H9 (cell line): ENCODE measurements around the gene DEPDC5. TPM values are rescaled to one million over a fixed set of nuclear protein-coding genes. Genes with fewer than 3 reads are reported as not detected.

Experiments used
- DNase-seq: peaks from one replicate; pipeline ENCODE4 v3.0.0-alpha.2; 2017
- H2AFZ ChIP-seq: one replicate; pipeline ENCODE4 v1.6.1; 2013; ENCODE audit warnings: mild to moderate bottlenecking, low read length, control low read depth, moderate library complexity
- H2AK5ac ChIP-seq: 2 replicates; pipeline ENCODE4 v1.6.1; 2013; ENCODE audit warnings: low read length, control low read depth, mixed read lengths; ENCODE audit not compliant: insufficient read length
- H2BK120ac ChIP-seq: one replicate; pipeline ENCODE4 v1.6.1; 2013; ENCODE audit warnings: low read depth, mild to moderate bottlenecking, low read length, control low read depth, inconsistent platforms; ENCODE audit not compliant: poor library complexity, severe bottlenecking
- H2BK12ac ChIP-seq: 2 replicates; pipeline ENCODE4 v1.6.1; 2013; ENCODE audit warnings: low read length, control low read depth, mixed read lengths, low read depth; ENCODE audit not compliant: insufficient read length
- H2BK15ac ChIP-seq: 2 replicates; pipeline ENCODE4 v1.6.1; 2013; ENCODE audit warnings: low read depth, low read length, control low read depth
- H2BK20ac ChIP-seq: one replicate; pipeline ENCODE4 v1.6.1; 2013; ENCODE audit warnings: low read depth, mild to moderate bottlenecking, low read length, control low read depth, inconsistent platforms; ENCODE audit not compliant: poor library complexity, severe bottlenecking
- H2BK5ac ChIP-seq: 2 replicates; pipeline ENCODE4 v1.6.1; 2013; ENCODE audit warnings: low read length, control low read depth, mixed read lengths; ENCODE audit not compliant: insufficient read length
- H3K14ac ChIP-seq: 2 replicates; pipeline ENCODE4 v1.6.1; 2013; ENCODE audit warnings: low read length, control low read depth; ENCODE audit not compliant: insufficient read depth
- H3K18ac ChIP-seq: 2 replicates; pipeline ENCODE4 v1.6.1; 2013; ENCODE audit warnings: low read depth, mild to moderate bottlenecking, mixed read lengths, low read length, control low read depth; ENCODE audit not compliant: insufficient read length
- H3K23ac ChIP-seq: 2 replicates; pipeline ENCODE4 v1.6.1; 2013; ENCODE audit warnings: low read length, control low read depth, mixed read lengths, low read depth; ENCODE audit not compliant: insufficient read length
- H3K23me2 ChIP-seq: 2 replicates; pipeline ENCODE4 v1.6.1; 2013; ENCODE audit warnings: low read depth, mild to moderate bottlenecking, mixed read lengths, low read length, control low read depth; ENCODE audit not compliant: insufficient read length, poor library complexity, severe bottlenecking
- H3K27ac ChIP-seq: 2 replicates; pipeline ENCODE4 v1.5.1; 2013; ENCODE audit warnings: low read length, control low read depth, mixed read lengths, low read depth; ENCODE audit not compliant: insufficient read length
- H3K27me3 ChIP-seq: 2 replicates; pipeline ENCODE4 v1.6.1; 2013; ENCODE audit warnings: low read length, control low read depth, inconsistent platforms; ENCODE audit not compliant: insufficient read depth
- H3K4ac ChIP-seq: 2 replicates; pipeline ENCODE4 v1.6.1; 2013; ENCODE audit warnings: low read depth, mild to moderate bottlenecking, control low read depth, inconsistent platforms, low read length, moderate library complexity
- H3K4me1 ChIP-seq: 2 replicates; pipeline ENCODE4 v1.6.1; 2013; ENCODE audit warnings: low read length, control low read depth, inconsistent platforms; ENCODE audit not compliant: insufficient read depth
- H3K4me2 ChIP-seq: 2 replicates; pipeline ENCODE4 v1.6.1; 2013; ENCODE audit warnings: low read length, control low read depth, mixed read lengths; ENCODE audit not compliant: insufficient read length, insufficient read depth
- H3K56ac ChIP-seq: 2 replicates; pipeline ENCODE4 v1.6.1; 2013; ENCODE audit warnings: low read depth, mild to moderate bottlenecking, mixed read lengths, low read length, control low read depth; ENCODE audit not compliant: insufficient read length
- H3K79me1 ChIP-seq: 2 replicates; pipeline ENCODE4 v1.6.1; 2013; ENCODE audit warnings: low read depth, mild to moderate bottlenecking, moderate library complexity, low read length, control low read depth, inconsistent platforms; ENCODE audit not compliant: insufficient read depth, poor library complexity, severe bottlenecking
- H3K79me2 ChIP-seq: 2 replicates; pipeline ENCODE4 v1.6.1; 2013; ENCODE audit warnings: low read length, control low read depth, inconsistent platforms; ENCODE audit not compliant: insufficient read depth
- H3K9ac ChIP-seq: 2 replicates; pipeline ENCODE4 v1.6.1; 2013; ENCODE audit warnings: low read length, control low read depth, mixed read lengths; ENCODE audit not compliant: insufficient read length; ENCODE audit errors: extremely low read depth
- H3K9me3 ChIP-seq: one replicate; pipeline ENCODE4 v1.6.1; 2013; ENCODE audit warnings: low read depth, low read length, inconsistent platforms; ENCODE audit not compliant: control insufficient read depth
- H3T11ph ChIP-seq: one replicate; pipeline ENCODE4 v1.6.1; 2013; ENCODE audit warnings: mild to moderate bottlenecking, low read length, control low read depth, inconsistent platforms
- H4K20me1 ChIP-seq: one replicate; pipeline ENCODE4 v1.6.1; 2013; ENCODE audit not compliant: control insufficient read depth, insufficient read length, insufficient read depth
- H4K5ac ChIP-seq: 2 replicates; pipeline ENCODE4 v1.6.1; 2013; ENCODE audit warnings: low read depth, mild to moderate bottlenecking, mixed read lengths, low read length, control low read depth; ENCODE audit not compliant: insufficient read length
- H4K8ac ChIP-seq: replicated peaks from 2 replicates; pipeline ENCODE4 v1.6.1; 2013; ENCODE audit warnings: low read length, control low read depth, mixed read lengths, low read depth; ENCODE audit not compliant: insufficient read length
- H4K91ac ChIP-seq: 2 replicates; pipeline ENCODE4 v1.6.1; 2013; ENCODE audit warnings: low read depth, mild to moderate bottlenecking, moderate library complexity, mixed read lengths, low read length, control low read depth; ENCODE audit not compliant: insufficient read length
- H3K27ac Mint-ChIP-seq, 3 experiments: 2 replicates in 2 of 3; 3 replicates in 1 of 3; pipeline ENCODE4 v1.8.0; 2020 to 2021; ENCODE audit warnings: mixed read lengths in 3 of 3, mild to moderate bottlenecking in 1 of 3, moderate library complexity in 1 of 3
- H3K27me3 Mint-ChIP-seq: 2 replicates; pipeline ENCODE4 v1.8.0; 2021; ENCODE audit warnings: low read depth, mild to moderate bottlenecking, moderate library complexity, mixed read lengths
- H3K36me3 Mint-ChIP-seq, 3 experiments: 2 replicates in 2 of 3; 3 replicates in 1 of 3; pipeline ENCODE4 v1.8.0; 2020 to 2021; ENCODE audit warnings: low read depth in 3 of 3, mixed read lengths in 3 of 3; ENCODE audit not compliant: insufficient read depth in 1 of 3
- H3K4me1 Mint-ChIP-seq, 2 experiments: 2 replicates each; pipeline ENCODE4 v1.8.0; 2020; ENCODE audit warnings: mixed read lengths in 2 of 2
- H3K4me3 Mint-ChIP-seq, 2 experiments: 2 replicates in 1 of 2; 3 replicates in 1 of 2; pipeline ENCODE4 v1.8.0; 2020 to 2021; ENCODE audit warnings: mild to moderate bottlenecking in 2 of 2, mixed read lengths in 2 of 2, moderate library complexity in 1 of 2
- H3K9me3 Mint-ChIP-seq, 2 experiments: 2 replicates in 1 of 2; 3 replicates in 1 of 2; pipeline ENCODE4 v1.8.0; 2020; ENCODE audit warnings: mild to moderate bottlenecking in 2 of 2, mixed read lengths in 2 of 2, moderate library complexity in 1 of 2
- CTCF ChIP-seq: fragments of 200-600 bp; sonication (generic); conservative IDR thresholded peaks from 3 replicates; pipeline ENCODE4 v1.8.0; 2021; ENCODE audit warnings: antibody characterized with exemption, mild to moderate bottlenecking
- WGBS: extraction: QIAGEN DNeasy Blood & Tissue Kit; methylation state at CpG from one replicate; pipeline ENCODE4 v1.1.7; 2013; ENCODE audit warnings: missing lambda C conversion rate, low lambda C conversion rate, mixed read lengths; ENCODE audit not compliant: insufficient read length; ENCODE audit errors: extremely low coverage; 5-methylcytosine and 5-hydroxymethylcytosine counted together
- total RNA-seq: library from RNA; stranded (reverse); gene quantifications from 2 replicates; pipeline ENCODE4 v1.2.1, GENCODE V29; 2021

The DEPDC5 gene
- total RNA-seq, 1 experiment from 2014 or later = 29.2 TPM

GRCh38 chr22:31747441-31747840 is 6.4 kb upstream of the DEPDC5 start:
- no peak overlapping the region for H3K27ac ChIP-seq
- no peaks in the 10 kb centered on the region for H3K9me3 ChIP-seq
- H3K79me1 ChIP-seq = peaks cover 3% of the 10 kb centered on the region
- Mint-ChIP-seq H3K4me1 (peaks cover 40 to 50% of the 10 kb centered on the region in 2 experiments), H3K27ac (peak overlapping the region; percentile 78 to 94 (median 92)), H3K9me3 (no peaks in the 10 kb centered on the region; a peak in 1 of 5 replicates), H3K36me3 (peaks cover 14 to 39% (median 35%) of the 10 kb centered on the region in 3 experiments), H3K4me3 (peak overlapping the region; percentile 90 to 95), H3K27me3 (no peaks in the 10 kb centered on the region)
- H4K91ac ChIP-seq = no peak overlapping the region
- H4K5ac ChIP-seq = no peak overlapping the region
- peaks cover 12% of the 10 kb centered on the region for H3K23me2 ChIP-seq
- H3K4me1 ChIP-seq = peaks cover 2% of the 10 kb centered on the region
- no CpG with 5 or more reads among the region's 4 CpGs for WGBS
- no peaks in the 10 kb centered on the region for H4K20me1 ChIP-seq
- no peak overlapping the region for H4K8ac ChIP-seq
- no peak overlapping the region for H3K18ac ChIP-seq
- no peak overlapping the region for H3K23ac ChIP-seq
- no peak overlapping the region for H2BK20ac ChIP-seq
- H3K14ac ChIP-seq = no peak overlapping the region
- no peak overlapping the region for H2BK5ac ChIP-seq
- no peak overlapping the region for H2BK15ac ChIP-seq
- no peak overlapping the region for H3K4me2 ChIP-seq
- no peak overlapping the region for H3K9ac ChIP-seq
- DNase-seq = no peak
- no peak overlapping the region for H2BK120ac ChIP-seq
- no peak for TF ChIP-seq CTCF
- H3K56ac ChIP-seq = no peak overlapping the region
- H2AFZ ChIP-seq = no peak overlapping the region
- H3K79me2 ChIP-seq = peaks cover 14% of the 10 kb centered on the region; the same call in 1 of the 2 replicates
- no peak overlapping the region for H2BK12ac ChIP-seq
- no peak overlapping the region for H2AK5ac ChIP-seq
- H3K4ac ChIP-seq = no peak overlapping the region; the same call in 1 of the 2 replicates
- H3T11ph ChIP-seq = peak overlapping the region; percentile 53
- no peaks in the 10 kb centered on the region for H3K27me3 ChIP-seq
